Activated naive CD8-positive, alpha-beta T cell treated with anti-CD3 and anti-CD28 coated beads for 36 hours (primary cell): ENCODE measurements around the gene USP3. TPM values are rescaled to one million over a fixed set of nuclear protein-coding genes. Genes with fewer than 3 reads are reported as not detected.

Experiments
- DNase-seq: peaks from one replicate; pipeline ENCODE4 v3.0.0; 2021
- H3K27ac Mint-ChIP-seq: one replicate; pipeline ENCODE4 v1.8.0; 2022; ENCODE audit warnings: mild to moderate bottlenecking, moderate library complexity, mixed read lengths
- H3K27me3 Mint-ChIP-seq: one replicate; pipeline ENCODE4 v1.8.0; 2022; ENCODE audit warnings: mild to moderate bottlenecking, mixed read lengths
- H3K36me3 Mint-ChIP-seq: one replicate; pipeline ENCODE4 v1.8.0; 2021; ENCODE audit warnings: mild to moderate bottlenecking, mixed read lengths
- H3K4me1 Mint-ChIP-seq: one replicate; pipeline ENCODE4 v1.8.0; 2021; ENCODE audit warnings: mixed read lengths
- H3K4me3 Mint-ChIP-seq: one replicate; pipeline ENCODE4 v1.8.0; 2022; ENCODE audit warnings: mild to moderate bottlenecking, moderate library complexity, mixed read lengths
- H3K9me3 Mint-ChIP-seq: one replicate; pipeline ENCODE4 v1.8.0; 2022; ENCODE audit warnings: mixed read lengths
- total RNA-seq, 2 experiments: library from RNA; stranded (reverse); gene quantifications; one replicate each; pipeline ENCODE4 v1.2.3, GENCODE V29; 2021

USP3 gene
- total RNA-seq, 2 experiments from 2014 or later = 42.2 to 46.0 TPM

- Mint-ChIP-seq H3K4me1 (peaks cover 55% of the 10 kb centered on the region), H3K27ac (peak overlapping the region; percentile 70), H3K36me3 (peaks cover 38% of the 10 kb centered on the region), H3K4me3 (no peak overlapping the region), H3K9me3 (no peaks in the 10 kb centered on the region), H3K27me3 (no peaks in the 10 kb centered on the region)
- no peak for DNase-seq
Measured at GRCh38 chr15:63554337-63554927, 50.0 kb downstream of the USP3 start.

- peak overlapping the region; percentile 5 for H3K27ac Mint-ChIP-seq
- H3K9me3 Mint-ChIP-seq = no peaks in the 10 kb centered on the region
- H3K4me1 Mint-ChIP-seq = peaks cover 59% of the 10 kb centered on the region
- no peak overlapping the region for H3K4me3 Mint-ChIP-seq
- H3K36me3 Mint-ChIP-seq = peaks cover 47% of the 10 kb centered on the region
- DNase-seq = no peak
- no peaks in the 10 kb centered on the region for H3K27me3 Mint-ChIP-seq
Measured at GRCh38 chr15:63555507-63555906, 51.1 kb downstream of the USP3 start.

- peaks cover 51% of the 10 kb centered on the region for H3K36me3 Mint-ChIP-seq
- H3K4me1 Mint-ChIP-seq = peaks cover 65% of the 10 kb centered on the region
- no peaks in the 10 kb centered on the region for H3K27me3 Mint-ChIP-seq
- peak overlapping the region; percentile 76 for H3K27ac Mint-ChIP-seq
- DNase-seq = no peak
- H3K9me3 Mint-ChIP-seq = no peaks in the 10 kb centered on the region
- H3K4me3 Mint-ChIP-seq = no peak overlapping the region
Measured at GRCh38 chr15:63556246-63556645, 51.9 kb downstream of the USP3 start.

GRCh38 chr15:63556736-63557135 is 52.3 kb downstream of the USP3 start:
- Mint-ChIP-seq H3K27ac (no peak overlapping the region), H3K4me1 (peaks cover 66% of the 10 kb centered on the region), H3K9me3 (no peaks in the 10 kb centered on the region), H3K4me3 (no peak overlapping the region), H3K27me3 (no peaks in the 10 kb centered on the region), H3K36me3 (peaks cover 55% of the 10 kb centered on the region)
- no peak for DNase-seq

- peaks cover 42% of the 10 kb centered on the region for H3K4me1 Mint-ChIP-seq
- no peak for DNase-seq
- peak overlapping the region; percentile 65 for H3K27ac Mint-ChIP-seq
- no peaks in the 10 kb centered on the region for H3K9me3 Mint-ChIP-seq
- H3K27me3 Mint-ChIP-seq = no peaks in the 10 kb centered on the region
- H3K36me3 Mint-ChIP-seq = peaks cover 51% of the 10 kb centered on the region
- no peak overlapping the region for H3K4me3 Mint-ChIP-seq
Measured at GRCh38 chr15:63559753-63560152, 55.4 kb downstream of the USP3 start.

- Mint-ChIP-seq H3K27ac (peak overlapping the region; percentile 80), H3K9me3 (no peaks in the 10 kb centered on the region), H3K36me3 (peaks cover 51% of the 10 kb centered on the region), H3K4me3 (peak overlapping the region; percentile 3), H3K27me3 (no peaks in the 10 kb centered on the region), H3K4me1 (peaks cover 42% of the 10 kb centered on the region)
- peak; percentile 51 for DNase-seq
Measured at GRCh38 chr15:63560741-63561448, 56.5 kb downstream of the USP3 start.

- H3K27me3 Mint-ChIP-seq = no peaks in the 10 kb centered on the region
- H3K36me3 Mint-ChIP-seq = peaks cover 35% of the 10 kb centered on the region
- H3K4me1 Mint-ChIP-seq = peaks cover 32% of the 10 kb centered on the region
- H3K9me3 Mint-ChIP-seq = no peaks in the 10 kb centered on the region
- no peak overlapping the region for H3K27ac Mint-ChIP-seq
- DNase-seq = no peak
- H3K4me3 Mint-ChIP-seq = no peak overlapping the region
Measured at GRCh38 chr15:63564093-63564492, 59.7 kb downstream of the USP3 start.

- DNase-seq = no peak
- H3K9me3 Mint-ChIP-seq = no peaks in the 10 kb centered on the region
- no peaks in the 10 kb centered on the region for H3K27me3 Mint-ChIP-seq
- peaks cover 27% of the 10 kb centered on the region for H3K4me1 Mint-ChIP-seq
- no peak overlapping the region for H3K27ac Mint-ChIP-seq
- peaks cover 21% of the 10 kb centered on the region for H3K36me3 Mint-ChIP-seq
- no peak overlapping the region for H3K4me3 Mint-ChIP-seq
Measured at GRCh38 chr15:63565536-63566186, 61.3 kb downstream of the USP3 start.

- Mint-ChIP-seq H3K4me1 (peaks cover 15% of the 10 kb centered on the region), H3K9me3 (no peaks in the 10 kb centered on the region), H3K27me3 (no peaks in the 10 kb centered on the region), H3K36me3 (peaks cover 10% of the 10 kb centered on the region), H3K4me3 (no peak overlapping the region), H3K27ac (no peak overlapping the region)
- no peak for DNase-seq
Measured at GRCh38 chr15:63572749-63573464, 68.5 kb downstream of the USP3 start.

- H3K4me1 Mint-ChIP-seq = peaks cover 15% of the 10 kb centered on the region
- peaks cover 10% of the 10 kb centered on the region for H3K36me3 Mint-ChIP-seq
- no peak overlapping the region for H3K4me3 Mint-ChIP-seq
- H3K27me3 Mint-ChIP-seq = no peaks in the 10 kb centered on the region
- no peak for DNase-seq
- H3K27ac Mint-ChIP-seq = no peak overlapping the region
- H3K9me3 Mint-ChIP-seq = no peaks in the 10 kb centered on the region
Measured at GRCh38 chr15:63573533-63573932, 69.1 kb downstream of the USP3 start.

- no peaks in the 10 kb centered on the region for H3K9me3 Mint-ChIP-seq
- H3K4me1 Mint-ChIP-seq = peaks cover 10% of the 10 kb centered on the region
- H3K36me3 Mint-ChIP-seq = peaks cover 9% of the 10 kb centered on the region
- no peak overlapping the region for H3K4me3 Mint-ChIP-seq
- H3K27me3 Mint-ChIP-seq = no peaks in the 10 kb centered on the region
- no peak overlapping the region for H3K27ac Mint-ChIP-seq
- no peak for DNase-seq
Measured at GRCh38 chr15:63575312-63575711, 70.9 kb downstream of the USP3 start.

- DNase-seq = no peak
- Mint-ChIP-seq H3K9me3 (no peaks in the 10 kb centered on the region), H3K4me1 (peaks cover 11% of the 10 kb centered on the region), H3K36me3 (peaks cover 15% of the 10 kb centered on the region), H3K4me3 (no peak overlapping the region), H3K27me3 (no peaks in the 10 kb centered on the region), H3K27ac (no peak overlapping the region)
Measured at GRCh38 chr15:63576441-63576840, 72.0 kb downstream of the USP3 start.

- no peaks in the 10 kb centered on the region for H3K27me3 Mint-ChIP-seq
- H3K36me3 Mint-ChIP-seq = peaks cover 50% of the 10 kb centered on the region
- no peak overlapping the region for H3K4me3 Mint-ChIP-seq
- H3K9me3 Mint-ChIP-seq = peaks cover 5% of the 10 kb centered on the region
- peak overlapping the region; percentile 34 for H3K27ac Mint-ChIP-seq
- H3K4me1 Mint-ChIP-seq = peaks cover 13% of the 10 kb centered on the region
- DNase-seq = no peak
Measured at GRCh38 chr15:63582179-63582578, 77.8 kb downstream of the USP3 start.

- Mint-ChIP-seq H3K4me3 (no peak overlapping the region), H3K36me3 (peaks cover 50% of the 10 kb centered on the region), H3K9me3 (peaks cover 5% of the 10 kb centered on the region), H3K27ac (peak overlapping the region; percentile 18), H3K4me1 (peaks cover 13% of the 10 kb centered on the region), H3K27me3 (no peaks in the 10 kb centered on the region)
- no peak for DNase-seq
Measured at GRCh38 chr15:63582718-63583426, 78.5 kb downstream of the USP3 start.

- Mint-ChIP-seq H3K27ac (no peak overlapping the region), H3K4me3 (no peak overlapping the region), H3K27me3 (no peaks in the 10 kb centered on the region), H3K36me3 (peaks cover 72% of the 10 kb centered on the region), H3K9me3 (peaks cover 5% of the 10 kb centered on the region), H3K4me1 (peaks cover 24% of the 10 kb centered on the region)
- DNase-seq = no peak
Measured at GRCh38 chr15:63586790-63587189, 82.4 kb downstream of the USP3 start.
